RWPE2 (cell line): ENCODE data around the gene HLCS.

Experiments used
- ATAC-seq: fragments of 200-7000 bp; cut with Tn5 transposase; 3 replicates; pipeline ENCODE4 v1.9.1; 2021; ENCODE audit warnings: low read depth
- DNase-seq: peaks from one replicate; pipeline ENCODE4 v3.0.0-alpha.2; 2020; ENCODE audit warnings: low spot score
- H3K27ac ChIP-seq: fragments of 450-650 bp; 2 replicates; pipeline ENCODE4 v1.5.1; 2017; ENCODE audit warnings: mild to moderate bottlenecking; ENCODE audit not compliant: poor library complexity, severe bottlenecking
- H3K27me3 ChIP-seq: fragments of 250-450 bp; sonication (Bioruptor Pico); 2 replicates; pipeline ENCODE4 v1.5.1; 2021; ENCODE audit warnings: mild to moderate bottlenecking, moderate library complexity; ENCODE audit not compliant: insufficient read depth, poor library complexity, severe bottlenecking
- H3K36me3 ChIP-seq: fragments of 250-450 bp; sonication (Bioruptor Pico); 2 replicates; pipeline ENCODE4 v1.5.1; 2020; ENCODE audit warnings: low read depth, mild to moderate bottlenecking, moderate library complexity
- H3K4me1 ChIP-seq: fragments of 250-450 bp; sonication (Bioruptor Pico); 2 replicates; pipeline ENCODE4 v1.5.1; 2021; ENCODE audit warnings: mild to moderate bottlenecking, moderate library complexity; ENCODE audit not compliant: insufficient read depth, poor library complexity, severe bottlenecking
- H3K4me3 ChIP-seq: fragments of 250-450 bp; sonication (Bioruptor Pico); 2 replicates; pipeline ENCODE4 v1.5.1; 2021; ENCODE audit warnings: mild to moderate bottlenecking, moderate library complexity; ENCODE audit not compliant: severe bottlenecking
- H3K9me3 ChIP-seq: fragments of 250-450 bp; sonication (Bioruptor Pico); 2 replicates; pipeline ENCODE4 v1.5.1; 2021; ENCODE audit warnings: mild to moderate bottlenecking, moderate library complexity; ENCODE audit not compliant: severe bottlenecking
- TF ChIP-seq, protein P1 (sequence below): fragments of 450-650 bp; IDR thresholded peaks from one replicate; pipeline ENCODE4 v1.5.1; 2017; ENCODE audit warnings: mild to moderate bottlenecking, moderate library complexity; ENCODE audit not compliant: poor library complexity, severe bottlenecking

HLCS gene

DNA sequence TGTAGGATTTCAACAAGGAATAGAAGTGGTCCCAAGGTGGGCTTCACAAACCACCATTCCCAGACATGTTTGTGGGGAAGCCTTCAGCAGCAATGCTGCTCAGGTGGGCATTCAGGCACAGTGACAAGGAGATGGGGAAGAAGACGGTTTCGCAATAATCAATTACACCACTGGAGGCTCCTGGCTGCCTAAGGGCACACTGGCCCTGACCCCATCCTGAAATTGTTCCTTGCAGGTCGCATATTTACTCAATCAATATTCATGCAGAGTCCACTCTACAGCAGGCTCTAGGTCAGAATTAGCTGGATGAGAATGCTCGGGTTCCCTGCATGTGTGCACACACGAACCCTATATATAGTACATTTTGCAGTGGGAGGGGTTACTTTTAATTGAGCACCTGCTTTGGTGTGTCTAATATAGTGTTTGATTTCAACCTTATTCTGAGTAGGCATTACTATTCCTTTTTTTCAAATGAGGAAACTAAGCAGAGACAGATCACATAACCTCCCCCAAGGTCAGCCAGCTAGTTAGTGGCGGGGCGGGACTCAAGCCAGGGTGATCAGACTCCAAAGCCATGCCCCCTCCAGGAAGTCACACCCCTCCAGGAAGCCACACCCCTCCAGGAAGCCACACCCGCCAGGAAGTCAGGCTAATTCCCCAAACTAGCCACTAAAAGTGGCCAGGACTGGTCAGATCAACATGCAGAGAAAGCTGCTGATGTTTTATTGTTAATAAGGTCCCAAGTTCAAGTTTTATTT, 106.5 kb downstream of the HLCS start:
- ATAC-seq (peak; percentile 78), DNase-seq (peak; percentile 91)
- Histone ChIP-seq H3K4me1 (peaks cover 33% of the 10 kb centered on the region), H3K27me3 (no peaks in the 10 kb centered on the region), H3K4me3 (no peak overlapping the region), H3K27ac (peak overlapping the region; percentile 99), H3K36me3 (no peaks in the 10 kb centered on the region), H3K9me3 (no peaks in the 10 kb centered on the region)
- TF ChIP-seq, protein P1, sequence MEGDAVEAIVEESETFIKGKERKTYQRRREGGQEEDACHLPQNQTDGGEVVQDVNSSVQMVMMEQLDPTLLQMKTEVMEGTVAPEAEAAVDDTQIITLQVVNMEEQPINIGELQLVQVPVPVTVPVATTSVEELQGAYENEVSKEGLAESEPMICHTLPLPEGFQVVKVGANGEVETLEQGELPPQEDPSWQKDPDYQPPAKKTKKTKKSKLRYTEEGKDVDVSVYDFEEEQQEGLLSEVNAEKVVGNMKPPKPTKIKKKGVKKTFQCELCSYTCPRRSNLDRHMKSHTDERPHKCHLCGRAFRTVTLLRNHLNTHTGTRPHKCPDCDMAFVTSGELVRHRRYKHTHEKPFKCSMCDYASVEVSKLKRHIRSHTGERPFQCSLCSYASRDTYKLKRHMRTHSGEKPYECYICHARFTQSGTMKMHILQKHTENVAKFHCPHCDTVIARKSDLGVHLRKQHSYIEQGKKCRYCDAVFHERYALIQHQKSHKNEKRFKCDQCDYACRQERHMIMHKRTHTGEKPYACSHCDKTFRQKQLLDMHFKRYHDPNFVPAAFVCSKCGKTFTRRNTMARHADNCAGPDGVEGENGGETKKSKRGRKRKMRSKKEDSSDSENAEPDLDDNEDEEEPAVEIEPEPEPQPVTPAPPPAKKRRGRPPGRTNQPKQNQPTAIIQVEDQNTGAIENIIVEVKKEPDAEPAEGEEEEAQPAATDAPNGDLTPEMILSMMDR = no peak

DNA sequence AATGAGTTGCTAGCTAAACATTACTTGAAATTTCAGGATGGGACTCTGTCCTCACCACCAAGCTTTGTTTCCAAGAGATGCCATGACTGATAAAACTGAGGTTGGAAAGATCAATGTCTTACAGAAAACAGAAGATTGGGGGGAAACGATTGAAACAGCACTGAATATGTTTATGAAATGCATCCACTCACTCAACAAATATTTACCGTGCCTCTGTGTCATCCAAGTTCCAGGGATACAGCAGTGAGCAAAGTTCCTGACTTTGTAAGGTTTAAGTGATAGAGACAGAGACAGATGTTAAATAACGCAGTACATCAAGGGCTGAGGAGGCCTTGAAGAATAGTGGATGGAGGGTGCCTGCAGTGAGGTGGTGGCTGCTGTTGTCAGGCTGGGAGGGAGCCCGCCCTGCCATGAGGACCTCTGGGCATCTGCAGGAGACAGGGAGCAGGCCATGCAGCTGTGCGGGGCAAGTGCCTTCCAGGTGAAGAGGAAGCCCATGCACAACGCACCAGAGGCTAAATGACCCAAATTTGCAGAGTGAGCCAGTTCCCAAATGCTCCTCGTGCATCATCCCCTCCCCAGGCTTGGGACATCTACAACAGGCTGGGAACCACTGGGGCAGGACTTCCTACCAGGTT, 108.0 kb downstream of the HLCS start:
- no peaks in the 10 kb centered on the region for H3K27me3 ChIP-seq
- ATAC-seq (no peak), DNase-seq (no peak)
- TF ChIP-seq, protein P1 = no peak
- H3K9me3 ChIP-seq = no peaks in the 10 kb centered on the region
- no peak overlapping the region for H3K4me3 ChIP-seq
- H3K27ac ChIP-seq = peak overlapping the region; percentile 99
- peaks cover 33% of the 10 kb centered on the region for H3K4me1 ChIP-seq
- H3K36me3 ChIP-seq = no peaks in the 10 kb centered on the region

DNA sequence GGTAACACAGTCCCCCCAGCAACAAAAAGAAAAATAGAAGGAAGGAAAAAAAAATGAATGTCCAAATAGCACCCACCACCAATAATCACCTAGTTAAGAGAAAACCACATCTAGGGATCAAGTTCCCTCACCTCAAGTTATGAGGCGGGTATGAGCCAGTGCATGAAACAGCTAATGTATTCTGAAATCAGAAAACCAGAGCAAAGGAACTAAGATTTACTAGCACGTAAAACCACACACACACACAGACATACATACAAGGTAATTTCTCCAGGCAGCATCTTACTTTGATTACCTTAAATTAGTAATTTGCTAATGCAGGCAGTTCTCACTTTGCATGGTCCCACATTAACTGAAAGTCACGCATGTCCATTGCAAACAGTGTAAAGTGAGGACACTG, 109.8 kb downstream of the HLCS start:
- TF ChIP-seq, protein P1 = no peak
- ATAC-seq = no peak

DNA sequence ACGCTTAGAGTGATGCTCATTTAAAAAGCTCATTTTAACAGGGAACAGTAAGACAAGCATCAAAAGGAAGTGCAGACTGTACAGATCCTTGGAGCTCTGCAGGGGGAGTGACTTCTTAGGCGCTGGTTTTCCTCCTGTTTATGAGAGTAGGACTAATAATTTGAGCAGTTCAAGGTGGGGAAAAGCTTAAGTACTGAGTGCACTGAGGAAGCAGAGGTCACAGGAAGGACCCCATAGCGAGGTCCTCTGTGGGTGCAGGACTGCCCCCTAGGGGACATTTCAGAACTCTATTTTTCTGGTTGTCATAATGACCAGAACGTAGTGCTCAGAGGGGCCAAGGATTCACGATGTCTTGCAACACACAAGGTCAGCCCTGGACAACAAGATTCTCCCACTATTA, 112.1 kb downstream of the HLCS start:
- 0 out of 3 replicates have a peak, but pooled peaks have one; percentile 22 for ATAC-seq
- TF ChIP-seq, protein P1 = peak; percentile 75
- no peak overlapping the region for H3K27ac ChIP-seq
- peaks cover 22% of the 10 kb centered on the region for H3K4me1 ChIP-seq
- H3K36me3 ChIP-seq = no peaks in the 10 kb centered on the region
- H3K4me3 ChIP-seq = no peak overlapping the region
- DNase-seq = no peak
- no peaks in the 10 kb centered on the region for H3K27me3 ChIP-seq
- H3K9me3 ChIP-seq = no peaks in the 10 kb centered on the region

More for the DNA sequence above, 109.8 kb downstream of the HLCS start:
- Histone ChIP-seq H3K27ac (no peak overlapping the region), H3K9me3 (no peaks in the 10 kb centered on the region), H3K4me3 (no peak overlapping the region), H3K36me3 (no peaks in the 10 kb centered on the region), H3K27me3 (no peaks in the 10 kb centered on the region), H3K4me1 (peaks cover 37% of the 10 kb centered on the region)
- no peak for DNase-seq

DNA sequence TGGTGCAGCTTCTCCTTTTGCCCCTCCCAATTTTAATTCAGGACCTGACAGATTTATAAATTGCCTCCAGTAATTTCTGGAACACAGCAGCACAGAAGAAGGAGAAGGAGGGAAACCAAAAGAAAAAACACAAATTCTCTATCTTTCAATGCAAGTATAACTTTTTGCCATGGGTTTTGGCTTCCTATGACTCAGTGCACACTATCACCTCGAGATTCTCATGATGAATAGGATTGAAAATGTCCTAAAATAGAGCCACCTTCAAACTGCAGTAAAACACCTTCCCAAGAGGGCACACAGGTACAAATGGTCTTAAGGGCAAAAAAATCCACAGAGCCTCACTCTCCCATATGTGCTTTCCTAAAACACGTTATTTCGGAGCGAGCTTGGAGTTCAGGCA, 113.6 kb downstream of the HLCS start:
- DNase-seq (no peak), ATAC-seq (no peak)
- TF ChIP-seq, protein P1 = no peak
- Histone ChIP-seq H3K4me3 (no peak overlapping the region), H3K4me1 (peaks cover 16% of the 10 kb centered on the region), H3K36me3 (no peaks in the 10 kb centered on the region), H3K27ac (no peak overlapping the region), H3K27me3 (no peaks in the 10 kb centered on the region), H3K9me3 (no peaks in the 10 kb centered on the region)
